Endothelial cell of umbilical vein (primary cell): ENCODE data around the gene SFTPB. TPM values are rescaled to one million over a fixed set of nuclear protein-coding genes. Genes with fewer than 3 reads are reported as not detected.
"Not testable (repeated sequence)": the region's sequence is repeated elsewhere in the genome, so short reads cannot be mapped to it uniquely, and the experiment has no call there.

Experiments
- BruUV-seq: library from RNA; stranded (reverse); fragments of 400-500 nt; replicated peaks from 2 replicates; lab custom pipeline; 2021; lab: Mats Ljungman, UMichigan
- CTCF ChIA-PET: fragments of 300-600, 350-600 bp; sonication (Branson Sonifier 250); formaldehyde crosslinking; loops from one replicate; lab custom pipeline; 2021; ENCODE audit warnings: antibody characterized with exemption, inconsistent platforms; lab: Charles Lee
- POLR2A ChIA-PET: fragments of 300-600, 350-600 bp; sonication (Branson Sonifier 250); formaldehyde crosslinking; loops from one replicate; lab custom pipeline; 2021; ENCODE audit warnings: antibody characterized with exemption, inconsistent platforms; lab: Charles Lee
- DNase-seq: peaks from one replicate; pipeline ENCODE4 v3.0.0-alpha.2; 2011; ENCODE audit warnings: low read depth, low spot score
- FAIRE-seq: peaks from 2 replicates; lab custom pipeline; 2011; peaks lifted over from hg19 to GRCh38; lab: Jason Lieb, UNC
- H2AFZ ChIP-seq: 2 replicates; pipeline ENCODE4 v1.6.0; 2012; ENCODE audit warnings: low read depth, low read length, control low read depth, inconsistent platforms
- H3K27ac ChIP-seq: 2 replicates; pipeline ENCODE4 v1.5.1; 2011; ENCODE audit warnings: low read depth, mild to moderate bottlenecking, control low read depth, low read length, moderate library complexity; ENCODE audit not compliant: insufficient read depth
- H3K27me3 ChIP-seq, 2 experiments: 2 replicates each; pipeline versions ENCODE4 v1.6.0 to v1.6.1; 2011; ENCODE audit warnings: low read length in 2 of 2, mixed read lengths in 1 of 2; ENCODE audit not compliant: control insufficient read depth in 2 of 2, insufficient read depth in 2 of 2
- H3K36me3 ChIP-seq, 2 experiments: 2 replicates in 1 of 2; 3 replicates in 1 of 2; pipeline ENCODE4 v1.5.1; 2011; ENCODE audit warnings: low read length in 2 of 2, mild to moderate bottlenecking in 1 of 2, moderate library complexity in 1 of 2; ENCODE audit not compliant: control insufficient read depth in 2 of 2, insufficient read depth in 2 of 2; ENCODE audit errors: extremely low read depth in 1 of 2
- H3K4me1 ChIP-seq: 3 replicates; pipeline ENCODE4 v1.5.1; 2011; ENCODE audit warnings: mild to moderate bottlenecking, low read length; ENCODE audit not compliant: control insufficient read depth, insufficient read depth; ENCODE audit errors: extremely low read depth
- H3K4me2 ChIP-seq: 2 replicates; pipeline ENCODE4 v1.6.1; 2011; ENCODE audit warnings: low read length, control low read depth, mixed read lengths; ENCODE audit not compliant: insufficient read depth
- H3K4me3 ChIP-seq, 3 experiments: fragments of 200-600 bp in 1 of 3; sonication (generic), shearing (Covaris generic) in 1 of 3; replicated peaks in 1 of 3; 2 replicates each; pipeline ENCODE4 v1.5.1; 2011 to 2016; ENCODE audit warnings: control low read depth in 3 of 3, low read length in 3 of 3, mild to moderate bottlenecking in 2 of 3, inconsistent platforms in 1 of 3, low read depth in 1 of 3, moderate library complexity in 1 of 3; ENCODE audit not compliant: insufficient read depth in 1 of 3
- H3K79me2 ChIP-seq: 2 replicates; pipeline ENCODE4 v1.6.0; 2012; ENCODE audit warnings: low read length, inconsistent platforms; ENCODE audit not compliant: control insufficient read depth, insufficient read depth
- H3K9ac ChIP-seq: replicated peaks from 2 replicates; pipeline ENCODE3; 2011; ENCODE audit warnings: low read length, control low read depth; ENCODE audit not compliant: insufficient read depth; ENCODE audit errors: extremely low read depth
- H3K9me1 ChIP-seq: replicated peaks from 3 replicates; pipeline ENCODE4 v1.6.0; 2011; ENCODE audit warnings: mild to moderate bottlenecking, low read length; ENCODE audit not compliant: control insufficient read depth, insufficient read depth; ENCODE audit errors: extremely low read depth
- H3K9me3 ChIP-seq: replicated peaks from 2 replicates; pipeline ENCODE4 v1.5.1; 2012; ENCODE audit warnings: low read length, inconsistent platforms; ENCODE audit not compliant: control insufficient read depth, insufficient read depth
- H4K20me1 ChIP-seq: replicated peaks from 2 replicates; pipeline ENCODE3; 2011; ENCODE audit warnings: mild to moderate bottlenecking, low read length; ENCODE audit not compliant: control insufficient read depth, insufficient read depth; ENCODE audit errors: extremely low read depth
- CTCF ChIP-seq, 2 donors: IDR thresholded peaks; 1 replicate in 1 of 2; 2 replicates in 1 of 2; pipeline ENCODE4 v1.5.1; 2011; ENCODE audit warnings: low read length in 2 of 2, mild to moderate bottlenecking in 2 of 2, moderate library complexity in 2 of 2, control low read depth in 1 of 2, inconsistent platforms in 1 of 2, low read depth in 1 of 2; ENCODE audit not compliant: insufficient read depth in 1 of 2; ENCODE audit errors: extremely low read depth in 1 of 2
- EZH2 ChIP-seq: IDR thresholded peaks from 2 replicates; pipeline ENCODE4 v1.6.1; 2012; ENCODE audit warnings: borderline replicate concordance, low read depth, mild to moderate bottlenecking, moderate library complexity, low read length, inconsistent platforms; ENCODE audit not compliant: severe bottlenecking
- FOS ChIP-seq: IDR thresholded peaks from 2 replicates; pipeline ENCODE4 v1.6.1; 2011; ENCODE audit warnings: mild to moderate bottlenecking, low read length, moderate library complexity, borderline replicate concordance; ENCODE audit not compliant: insufficient read depth
- GATA2 ChIP-seq: IDR thresholded peaks from 2 replicates; pipeline ENCODE4 v1.7.0; 2011; ENCODE audit warnings: low read depth, mild to moderate bottlenecking, moderate library complexity, mixed read lengths, low read length; ENCODE audit not compliant: insufficient read length, insufficient read depth
- JUN ChIP-seq: IDR thresholded peaks from 2 replicates; pipeline ENCODE4 v1.6.1; 2011; ENCODE audit warnings: borderline replicate concordance, low read depth; ENCODE audit not compliant: insufficient read length, insufficient read depth
- MAX ChIP-seq: IDR thresholded peaks from 2 replicates; pipeline ENCODE4 v1.6.1; 2011; ENCODE audit not compliant: insufficient read depth, insufficient read length
- MYC ChIP-seq: IDR thresholded peaks from one replicate; pipeline ENCODE4 v1.6.1; 2011; ENCODE audit warnings: mild to moderate bottlenecking, low read depth, low read length
- POLR2A ChIP-seq: IDR thresholded peaks from 2 replicates; pipeline ENCODE4 v1.6.1; 2012; ENCODE audit warnings: low read depth, mild to moderate bottlenecking, control low read depth, low read length
- POLR2AphosphoS5 ChIP-seq: IDR thresholded peaks from 2 replicates; pipeline ENCODE4 v1.6.1; 2012; ENCODE audit warnings: low read depth, mild to moderate bottlenecking, control low read depth, low read length, moderate library complexity; ENCODE audit not compliant: insufficient read depth
- dilution Hi-C: fragments of 300-500 bp; cut with MboI; formaldehyde crosslinking; loops from one replicate; pipeline ENCODE4 v1.15.0; 2019; ENCODE audit warnings: low sequenced_read_pairs; ENCODE audit not compliant: extremely low pct_ligation_motif_present
- intact Hi-C: fragments of 100-400 bp; cut with micrococcal nuclease; formaldehyde crosslinking; loops from one replicate; pipeline ENCODE4 v1.10.0; 2022
- polyA plus RNA-seq, 4 experiments: library from polyadenylated mRNA; depleted of rRNA in 3 of 4; stranded (reverse) in 3 of 4; unstranded in 1 of 4; fragments of >200 nt; gene quantifications; 2 replicates each; pipeline versions ENCODE4 v1.2.1 to v1.2.3, GENCODE V29; 2011 to 2012; ENCODE audit warnings: missing spikeins in 1 of 4
- total RNA-seq: library from RNA; stranded (reverse); gene quantifications from 2 replicates; pipeline ENCODE4 v1.2.3, GENCODE V29; 2021

Gene SFTPB
- total and polyA plus RNA-seq, 2 donors (not counting 3 experiments of a cell fraction or from before 2014, with no cell fraction given) = not detected

- Histone ChIP-seq H3K4me1 (peaks cover 9% of the 10 kb centered on the region), H3K9me1 (no peaks in the 10 kb centered on the region), H3K79me2 (no peaks in the 10 kb centered on the region), H4K20me1 (no peaks in the 10 kb centered on the region), H3K27me3 (peaks cover 2 to 5% of the 10 kb centered on the region in 2 experiments), H3K4me2 (no peak overlapping the region), H3K36me3 (no peaks in the 10 kb centered on the region), H3K9me3 (no peaks in the 10 kb centered on the region), H2AFZ (no peak overlapping the region), H3K4me3 (no peak overlapping the region), H3K9ac (no peak overlapping the region), H3K27ac (no peak overlapping the region)
- ChIA-PET POLR2A (no interaction called here), CTCF (interaction anchor here (1.4 to 2.7 kb wide), 5 partner anchors 7 to 77 kb away, joined by 3 to 15 read pairs (median 5); no protein-coding TSS in a partner anchor)
- no peak for DNase-seq
- TF ChIP-seq GATA2 (no peak), EZH2 (no peak), POLR2A (no peak), JUN (no peak), POLR2AphosphoS5 (no peak), FOS (no peak), MAX (no peak), CTCF (IDR thresholded peaks at IDR 0.05; ENCODE audit: extremely low read depth in 1 of 2, insufficient read depth in 1 of 2, low read depth in 1 of 2, low read length in 2 of 2) (no peak), MYC (no peak)
- intact Hi-C loops = no loop called here
- FAIRE-seq = no peak
- BruUV-seq = no TSS peak
- dilution Hi-C loops = loop anchor here (25.0 kb wide), 1 partner anchor 97 kb away; no protein-coding TSS in a partner anchor
Observed at GRCh38 chr2:85714841-85715240, 46.8 kb upstream of the SFTPB start.

GRCh38 chr2:85714421-85714820 is 46.4 kb upstream of the SFTPB start:
- H3K36me3 ChIP-seq, H4K20me1 ChIP-seq, H3K79me2 ChIP-seq, DNase-seq, H3K9ac ChIP-seq, POLR2A ChIA-PET, intact Hi-C loops, BruUV-seq, H3K4me1 ChIP-seq, FAIRE-seq, H3K27ac ChIP-seq, H3K27me3 ChIP-seq, H2AFZ ChIP-seq, H3K9me3 ChIP-seq, H3K4me2 ChIP-seq, H3K4me3 ChIP-seq, H3K9me1 ChIP-seq: not testable (repeated sequence)
- CTCF ChIA-PET = interaction anchor here (0.7 to 2.7 kb wide), 5 partner anchors 10 to 100 kb away, joined by 3 to 15 read pairs (median 4); no protein-coding TSS in a partner anchor
- dilution Hi-C loops = loop anchor here (25.0 kb wide), 1 partner anchor 98 kb away; no protein-coding TSS in a partner anchor
